Measurements from ENCODE around the gene FBXO3.
A peak's percentile ranks its signal among the peaks of the same experiment; 100 is the strongest.
"Not testable (repeated sequence)": the region's sequence is repeated elsewhere in the genome, so short reads cannot be mapped to it uniquely, and the experiment has no call there.

Gene FBXO3

GRCh38 chr11:33772300-33772699 is 2.0 kb downstream of the FBXO3 start:
- no peak for DNase-seq (ENCODE audit: low read depth)

GRCh38 chr11:33770236-33770635 is 4.1 kb downstream of the FBXO3 start:
- no peak for DNase-seq (ENCODE audit: low read depth)

- no peak for DNase-seq (ENCODE audit: low read depth)
These were observed 4.8 kb downstream of the FBXO3 start for GRCh38 chr11:33769542-33769941.

- no peak for DNase-seq (ENCODE audit: low read depth)
These were observed 6.7 kb downstream of the FBXO3 start for GRCh38 chr11:33767624-33768023.

- DNase-seq (ENCODE audit: low read depth), result no peak
These were observed 8.2 kb downstream of the FBXO3 start for GRCh38 chr11:33766085-33766484.

GRCh38 chr11:33761471-33761870 is 12.8 kb downstream of the FBXO3 start:
- no peak for DNase-seq (ENCODE audit: low read depth)

- peak; percentile 72 for DNase-seq (ENCODE audit: low read depth)
These were observed 20.9 kb downstream of the FBXO3 start for GRCh38 chr11:33753304-33753967.

- no peak for DNase-seq (ENCODE audit: low read depth)
These were observed 22.4 kb downstream of the FBXO3 start for GRCh38 chr11:33751878-33752277.

- DNase-seq (ENCODE audit: low read depth), result peak; percentile 80
These were observed 26.3 kb downstream of the FBXO3 start for GRCh38 chr11:33747979-33748378.

GRCh38 chr11:33743291-33743690 is 31.0 kb downstream of the FBXO3 start:
- no peak for DNase-seq (ENCODE audit: low read depth)

GRCh38 chr11:33742249-33742851 is 32.0 kb downstream of the FBXO3 start:
- peak; percentile 55 for DNase-seq (ENCODE audit: low read depth)

GRCh38 chr11:33741806-33742205 is 32.5 kb downstream of the FBXO3 start:
- DNase-seq (ENCODE audit: low read depth), result no peak

GRCh38 chr11:33737362-33737821 is 36.9 kb downstream of the FBXO3 start:
- peak; percentile 71 for DNase-seq (ENCODE audit: low read depth)

GRCh38 chr11:33736148-33736812 is 38.0 kb downstream of the FBXO3 start, which contains the start of gene CD59:
Gene CD59, minus strand, starts transcription at chr11:33736423. Its CDS starts 13,978 bp downstream, at chr11:33722445.
- DNase-seq (ENCODE audit: low read depth), result peak; percentile 95

GRCh38 chr11:33735271-33736147 is 38.8 kb downstream of the FBXO3 start:
- DNase-seq (ENCODE audit: low read depth), result peak; percentile 52

GRCh38 chr11:33734441-33735270 is 39.7 kb downstream of the FBXO3 start:
- DNase-seq (ENCODE audit: low read depth), result peak; percentile 62

- DNase-seq (ENCODE audit: low read depth), result no peak
These were observed 40.3 kb downstream of the FBXO3 start for GRCh38 chr11:33733980-33734379.

GRCh38 chr11:33731723-33732531 is 42.4 kb downstream of the FBXO3 start:
- DNase-seq (ENCODE audit: low read depth), result peak; percentile 57

- no peak for DNase-seq (ENCODE audit: low read depth)
These were observed 43.6 kb downstream of the FBXO3 start for GRCh38 chr11:33730716-33731115.

- not testable (repeated sequence) for DNase-seq (ENCODE audit: low read depth)
These were observed 45.2 kb downstream of the FBXO3 start for GRCh38 chr11:33729072-33729664.
